Sigmoid colon (tissue), 7 donors: Measurements from ENCODE around the gene SYK. TPM values are rescaled to one million over a fixed set of nuclear protein-coding genes. Genes with fewer than 3 reads are reported as not detected.

ENCODE experiments used
- DNase-seq: peaks from one replicate; pipeline ENCODE4 v3.0.0-alpha.2; 2019
- H3K27ac ChIP-seq, 4 donors: fragments of 200-600 bp; sonication (generic); one replicate each; pipeline ENCODE4 v1.5.1; 2016 to 2019; ENCODE audit warnings: mild to moderate bottlenecking in 1 of 4
- H3K27me3 ChIP-seq, 3 donors: fragments of 200-600 bp; sonication (generic); one replicate each; pipeline ENCODE4 v1.5.1; 2019; ENCODE audit warnings: mild to moderate bottlenecking in 1 of 3
- H3K36me3 ChIP-seq, 4 donors: fragments of 200-600 bp; sonication (generic); one replicate each; pipeline ENCODE4 v1.5.1; 2016 to 2019
- H3K4me1 ChIP-seq, 4 donors: fragments of 200-600 bp; sonication (generic); one replicate each; pipeline ENCODE4 v1.5.1; 2017 to 2019
- H3K4me3 ChIP-seq, 4 donors: fragments of 200-600 bp; sonication (generic); one replicate each; pipeline ENCODE4 v1.5.1; 2017 to 2019; ENCODE audit warnings: mild to moderate bottlenecking in 2 of 4, moderate library complexity in 1 of 4
- H3K9me3 ChIP-seq, 4 donors: fragments of 200-600 bp in 3 of 4; sonication (generic) in 3 of 4; one replicate each; pipeline versions ENCODE4 v1.5.1 to v1.6.1; 2013 to 2019
- EP300 ChIP-seq, 4 donors: sonication (generic); formaldehyde crosslinking; IDR thresholded peaks; one replicate each; pipeline ENCODE4 v1.6.1; 2017; ENCODE audit warnings: antibody characterized with exemption in 4 of 4
- POLR2A ChIP-seq, 2 donors: fragments of 450-650 bp; IDR thresholded peaks; one replicate each; pipeline ENCODE4 v1.6.1; 2016; ENCODE audit warnings: antibody characterized with exemption in 2 of 2, mild to moderate bottlenecking in 2 of 2, moderate library complexity in 2 of 2
- POLR2AphosphoS5 ChIP-seq, 4 donors: sonication (generic); formaldehyde crosslinking; IDR thresholded peaks; one replicate each; pipeline ENCODE4 v1.6.1; 2017; ENCODE audit warnings: antibody characterized with exemption in 4 of 4
- WGBS, 2 donors: extraction: QIAGEN DNeasy Blood & Tissue Kit; methylation state at CpG; one replicate each; pipeline ENCODE4 v1.1.7; 2013; 5-methylcytosine and 5-hydroxymethylcytosine counted together
- intact Hi-C: fragments of 100-400 bp; cut with DNase I; formaldehyde crosslinking; loops from one replicate; pipeline ENCODE4 v1.15.1; 2023
- polyA plus RNA-seq, 3 donors: library from polyadenylated mRNA; stranded (reverse); fragments of 200-250 nt; gene quantifications; one replicate each; pipeline ENCODE4 v1.2.3, GENCODE V29; 2013
- total RNA-seq, 4 donors: library from RNA; depleted of rRNA; stranded (reverse); fragments of >200 nt; gene quantifications; one replicate each; pipeline ENCODE4 v1.1.0, GENCODE V29; 2016
- TF ChIP-seq, protein P1 (sequence below), 4 experiments: fragments of 450-650 bp in 3 of 4; fragments of 200-600 bp in 1 of 4; IDR thresholded peaks; one replicate each; pipeline ENCODE4 v1.5.1; 2016 to 2019; ENCODE audit warnings: antibody characterized with exemption in 4 of 4, mild to moderate bottlenecking in 3 of 4, moderate library complexity in 2 of 4
- donor health status: healthy with polysubstance abuse.
- donor health status: Bipolar disorder and iron deficiency.
- donor health status: healthy.

The SYK gene
- total and polyA plus RNA-seq, 7 donors, result 7.8 to 35.8 (median 16.4) TPM

DNA sequence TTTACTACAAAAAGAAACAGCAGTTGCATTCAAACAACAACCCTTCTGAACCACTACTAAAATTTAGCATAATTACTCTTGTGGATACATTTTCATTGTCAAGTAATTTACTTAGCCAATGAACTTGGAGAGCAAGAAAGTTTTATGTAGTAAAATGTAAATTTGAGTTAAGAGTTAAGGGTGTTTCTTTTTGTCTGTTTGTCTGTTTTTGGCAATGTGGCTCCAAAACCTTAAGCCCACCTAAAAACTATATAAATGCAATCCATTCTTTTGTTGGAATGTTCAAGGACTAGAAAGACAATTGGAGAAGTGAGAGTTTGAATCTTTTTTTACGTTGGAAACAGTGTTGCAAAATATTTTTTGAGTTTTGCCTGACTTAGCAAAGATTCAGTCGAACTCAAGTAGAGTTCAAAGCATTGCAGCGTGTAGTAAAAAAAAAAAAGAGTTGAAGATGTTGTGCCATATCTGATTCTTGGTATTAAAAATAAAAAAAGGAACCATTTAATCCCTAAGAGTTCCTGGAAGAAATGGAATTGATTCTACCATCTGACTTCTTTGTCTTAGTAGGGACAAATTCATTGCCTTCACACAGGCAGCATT lies 867 bp downstream of the SYK start:
- no peaks in the 10 kb centered on the region for H3K9me3 ChIP-seq
- intact Hi-C loops, result no loop called here
- peaks cover 9 to 31% (median 20%) of the 10 kb centered on the region in 3 donors for H3K27me3 ChIP-seq
- DNase-seq, result no peak
- peak overlapping the region; percentile 20 to 49 (median 40) for H3K4me3 ChIP-seq
- TF ChIP-seq POLR2A (IDR thresholded peaks at IDR 0.05), result no peak
- TF ChIP-seq POLR2AphosphoS5 (IDR thresholded peaks at IDR 0.05), result no peak
- TF ChIP-seq, protein P1, sequence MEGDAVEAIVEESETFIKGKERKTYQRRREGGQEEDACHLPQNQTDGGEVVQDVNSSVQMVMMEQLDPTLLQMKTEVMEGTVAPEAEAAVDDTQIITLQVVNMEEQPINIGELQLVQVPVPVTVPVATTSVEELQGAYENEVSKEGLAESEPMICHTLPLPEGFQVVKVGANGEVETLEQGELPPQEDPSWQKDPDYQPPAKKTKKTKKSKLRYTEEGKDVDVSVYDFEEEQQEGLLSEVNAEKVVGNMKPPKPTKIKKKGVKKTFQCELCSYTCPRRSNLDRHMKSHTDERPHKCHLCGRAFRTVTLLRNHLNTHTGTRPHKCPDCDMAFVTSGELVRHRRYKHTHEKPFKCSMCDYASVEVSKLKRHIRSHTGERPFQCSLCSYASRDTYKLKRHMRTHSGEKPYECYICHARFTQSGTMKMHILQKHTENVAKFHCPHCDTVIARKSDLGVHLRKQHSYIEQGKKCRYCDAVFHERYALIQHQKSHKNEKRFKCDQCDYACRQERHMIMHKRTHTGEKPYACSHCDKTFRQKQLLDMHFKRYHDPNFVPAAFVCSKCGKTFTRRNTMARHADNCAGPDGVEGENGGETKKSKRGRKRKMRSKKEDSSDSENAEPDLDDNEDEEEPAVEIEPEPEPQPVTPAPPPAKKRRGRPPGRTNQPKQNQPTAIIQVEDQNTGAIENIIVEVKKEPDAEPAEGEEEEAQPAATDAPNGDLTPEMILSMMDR (IDR thresholded peaks at IDR 0.05), result no peak
- H3K4me1 ChIP-seq, result peaks cover 0 to 11% (median 7%) of the 10 kb centered on the region in 4 donors
- no peaks in the 10 kb centered on the region for H3K36me3 ChIP-seq
- 12 to 31% methylated on average over 3 of the region's 3 CpGs for WGBS, 2 donors
- peak overlapping the region; percentile 53 to 66 (median 62) for H3K27ac ChIP-seq

DNA sequence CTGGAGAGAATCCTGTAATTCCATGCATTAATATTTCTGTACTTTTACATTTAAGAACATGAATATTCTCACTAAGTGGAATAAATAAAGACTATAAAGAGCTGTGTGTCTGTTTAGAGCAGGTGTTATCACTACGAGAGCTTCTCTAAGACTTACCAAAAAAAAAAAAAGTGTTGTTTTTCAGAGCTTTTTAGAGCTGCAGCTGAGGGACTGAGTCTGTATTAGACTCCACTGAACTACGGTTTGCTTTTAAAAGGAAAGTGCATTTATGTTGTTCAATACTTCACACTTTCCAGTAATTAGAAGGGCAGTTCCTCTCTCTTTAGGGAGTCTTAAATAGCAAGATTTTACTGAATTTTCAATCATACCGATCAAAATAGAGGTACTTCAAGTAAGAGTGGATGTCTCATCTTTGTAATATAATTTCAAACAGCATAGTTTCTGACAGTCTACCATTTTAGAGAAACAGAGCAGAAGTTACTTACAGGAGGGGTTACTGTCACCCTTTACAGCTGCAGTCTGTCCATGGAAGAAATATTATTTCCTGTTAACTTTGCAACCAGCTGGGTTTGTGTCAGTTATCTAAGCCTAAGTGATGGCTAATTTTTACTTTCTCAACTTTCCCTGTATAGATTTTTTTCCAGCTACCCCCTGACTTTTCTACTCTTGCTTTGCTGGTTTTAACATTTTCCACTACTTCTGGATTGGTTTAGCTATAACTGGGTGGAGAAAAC lies 2.4 kb downstream of the SYK start:
- H3K27me3 ChIP-seq, result peaks cover 9 to 39% (median 20%) of the 10 kb centered on the region in 3 donors

DNA sequence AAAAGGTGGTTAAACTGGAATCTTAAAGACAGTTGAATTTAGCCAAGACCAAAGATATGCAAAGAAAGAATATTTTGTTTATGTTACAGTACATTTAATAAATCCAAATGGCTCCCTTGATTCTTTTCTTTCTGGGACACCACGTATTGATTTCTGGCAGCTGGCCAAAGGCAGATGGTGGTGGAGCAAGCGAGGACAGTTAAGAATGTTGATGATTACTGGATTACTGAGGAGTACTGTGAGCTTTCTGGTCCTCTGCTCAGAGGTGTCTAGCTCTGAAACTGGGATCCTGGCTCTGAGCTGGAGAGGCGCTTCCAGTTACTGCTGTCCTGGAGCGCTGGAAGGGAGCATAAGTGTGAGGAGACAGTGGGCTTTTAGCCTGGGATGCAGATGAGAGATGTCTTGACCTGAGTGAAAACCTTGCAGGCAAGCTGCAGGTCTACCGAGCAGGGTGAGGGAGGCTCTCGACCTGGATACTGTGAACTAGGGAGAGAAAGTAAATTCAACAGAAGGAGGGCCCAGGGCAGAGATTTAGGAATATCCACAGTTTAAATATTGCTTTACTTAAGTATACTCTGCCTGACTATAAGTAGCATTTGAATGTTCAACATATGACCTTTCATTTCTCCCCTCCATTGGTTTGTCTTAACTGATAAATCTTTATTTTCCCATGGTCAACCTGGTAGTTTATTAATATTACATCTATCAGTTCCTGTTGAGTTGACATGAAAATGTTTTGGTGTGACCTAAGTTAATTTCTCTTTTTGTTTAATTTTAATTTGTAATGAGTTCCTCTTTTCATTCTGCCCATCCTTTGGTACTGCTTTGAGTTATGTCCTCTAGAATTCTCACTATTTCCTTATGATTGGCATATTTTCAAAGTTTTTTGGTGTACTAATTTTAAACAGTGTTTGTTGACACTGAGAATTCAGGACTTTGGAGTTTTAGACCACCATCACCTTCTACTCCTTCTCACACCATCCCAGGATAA lies 3.7 kb downstream of the SYK start:
- Histone ChIP-seq H3K27me3 (peaks cover 9 to 37% (median 20%) of the 10 kb centered on the region in 3 donors), H3K36me3 (no peaks in the 10 kb centered on the region), H3K4me3 (no peak overlapping the region), H3K27ac (peak overlapping the region in 1 of 4 donors; percentile 40), H3K9me3 (no peaks in the 10 kb centered on the region), H3K4me1 (peaks cover 0 to 11% (median 7%) of the 10 kb centered on the region in 4 donors)
- TF ChIP-seq EP300 (IDR thresholded peaks at IDR 0.05) (no peak), POLR2AphosphoS5 (IDR thresholded peaks at IDR 0.05) (no peak), POLR2A (IDR thresholded peaks at IDR 0.05) (no peak)
- TF ChIP-seq, protein P1 (IDR thresholded peaks at IDR 0.05), result no peak
- intact Hi-C loops, result no loop called here
- 65 to 66% methylated on average over 6 of the region's 6 CpGs for WGBS, 2 donors
- no peak for DNase-seq

More for the DNA sequence above, 2.4 kb downstream of the SYK start:
- intact Hi-C loops, result no loop called here
- peaks cover 0 to 11% (median 7%) of the 10 kb centered on the region in 4 donors for H3K4me1 ChIP-seq
- WGBS, 2 donors, result 40 to 41% methylated on average over 3 of the region's 3 CpGs
- no peaks in the 10 kb centered on the region for H3K36me3 ChIP-seq
- no peak for DNase-seq
- peak overlapping the region in 3 of 4 donors; percentile 18 to 51 (median 40) for H3K27ac ChIP-seq
- no peaks in the 10 kb centered on the region for H3K9me3 ChIP-seq
- no peak for TF ChIP-seq EP300 (IDR thresholded peaks at IDR 0.05)
- TF ChIP-seq, protein P1 (IDR thresholded peaks at IDR 0.05), result no peak
- TF ChIP-seq POLR2AphosphoS5 (IDR thresholded peaks at IDR 0.05), result peak in 2 of 4 donors; percentile 40 to 57
- no peak for TF ChIP-seq POLR2A (IDR thresholded peaks at IDR 0.05)
- peak overlapping the region in 1 of 4 donors; percentile 13 for H3K4me3 ChIP-seq

DNA sequence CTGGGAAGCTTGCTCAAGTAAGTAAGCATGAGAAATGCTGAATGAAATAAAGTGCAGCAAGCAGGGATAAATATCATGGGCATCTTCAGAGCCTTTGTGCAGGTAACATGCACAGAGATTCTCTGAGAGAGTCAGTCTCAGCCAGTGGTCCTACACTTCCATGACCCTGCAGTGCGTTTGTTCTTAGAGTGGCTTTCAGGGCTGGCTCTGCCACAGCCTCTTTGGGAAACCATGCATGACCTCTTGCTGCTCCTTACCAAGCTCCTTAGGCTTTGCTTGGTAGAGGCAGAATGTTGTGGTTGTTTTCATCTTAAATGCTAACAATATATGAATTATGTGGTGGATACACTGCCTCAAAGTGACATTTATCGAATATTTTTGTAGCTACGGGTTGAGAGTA lies 5.4 kb downstream of the SYK start:
- Histone ChIP-seq H3K4me3 (no peak overlapping the region), H3K36me3 (no peaks in the 10 kb centered on the region), H3K9me3 (no peaks in the 10 kb centered on the region), H3K27ac (no peak overlapping the region), H3K4me1 (peaks cover 0 to under 1% (median under 1%) of the 10 kb centered on the region in 4 donors), H3K27me3 (peaks cover 0 to 20% (median 5%) of the 10 kb centered on the region in 3 donors)
- no peak for DNase-seq
- intact Hi-C loops, result no loop called here
- TF ChIP-seq EP300 (IDR thresholded peaks at IDR 0.05) (no peak), POLR2A (IDR thresholded peaks at IDR 0.05) (no peak), POLR2AphosphoS5 (IDR thresholded peaks at IDR 0.05) (no peak)
- TF ChIP-seq, protein P1 (IDR thresholded peaks at IDR 0.05), result no peak
- WGBS, 2 donors, result 56 to 91% methylated on average over 3 of the region's 3 CpGs
